ENCODE measurements around the gene CHP1. TPM values are rescaled to one million over a fixed set of nuclear protein-coding genes. Genes with fewer than 3 reads are reported as not detected.
A peak's percentile ranks its signal among the peaks of the same experiment; 100 is the strongest.

The CHP1 gene
- total RNA-seq, 1 donor from 2014 or later = 133 TPM

GRCh38 chr15:41323611-41324010 is 92.5 kb downstream of the CHP1 start:
- H3K27ac ChIP-seq = no peak overlapping the region
- no peaks in the 10 kb centered on the region for H3F3A ChIP-seq (ENCODE audit: low read depth)
- no peak overlapping the region for H3K4me2 ChIP-seq
- H3K36me3 ChIP-seq = peaks cover 19% of the 10 kb centered on the region
- H2AFZ ChIP-seq (replicated peaks) = no peak overlapping the region
- Mint-ChIP-seq H3K27me3 (ENCODE audit: insufficient read depth, low read depth) (no peaks in the 10 kb centered on the region), H3K4me1 (no peaks in the 10 kb centered on the region), H3K9me3 (no peaks in the 10 kb centered on the region), H3K27ac (no peak overlapping the region), H3K4me3 (no peak overlapping the region), H3K36me3 (peaks cover 37% of the 10 kb centered on the region)
- H3K9ac ChIP-seq = no peak overlapping the region
- no peak for TF ChIP-seq EZH2phosphoT487 (IDR thresholded peaks at IDR 0.05)
- TF ChIP-seq, protein P1, sequence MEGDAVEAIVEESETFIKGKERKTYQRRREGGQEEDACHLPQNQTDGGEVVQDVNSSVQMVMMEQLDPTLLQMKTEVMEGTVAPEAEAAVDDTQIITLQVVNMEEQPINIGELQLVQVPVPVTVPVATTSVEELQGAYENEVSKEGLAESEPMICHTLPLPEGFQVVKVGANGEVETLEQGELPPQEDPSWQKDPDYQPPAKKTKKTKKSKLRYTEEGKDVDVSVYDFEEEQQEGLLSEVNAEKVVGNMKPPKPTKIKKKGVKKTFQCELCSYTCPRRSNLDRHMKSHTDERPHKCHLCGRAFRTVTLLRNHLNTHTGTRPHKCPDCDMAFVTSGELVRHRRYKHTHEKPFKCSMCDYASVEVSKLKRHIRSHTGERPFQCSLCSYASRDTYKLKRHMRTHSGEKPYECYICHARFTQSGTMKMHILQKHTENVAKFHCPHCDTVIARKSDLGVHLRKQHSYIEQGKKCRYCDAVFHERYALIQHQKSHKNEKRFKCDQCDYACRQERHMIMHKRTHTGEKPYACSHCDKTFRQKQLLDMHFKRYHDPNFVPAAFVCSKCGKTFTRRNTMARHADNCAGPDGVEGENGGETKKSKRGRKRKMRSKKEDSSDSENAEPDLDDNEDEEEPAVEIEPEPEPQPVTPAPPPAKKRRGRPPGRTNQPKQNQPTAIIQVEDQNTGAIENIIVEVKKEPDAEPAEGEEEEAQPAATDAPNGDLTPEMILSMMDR (IDR thresholded peaks at IDR 0.05) = no peak
- TF ChIP-seq EZH2 (IDR thresholded peaks at IDR 0.05) = no peak
- DNase-seq (ENCODE audit: low spot score) = no peak
- H3K27me3 ChIP-seq = no peaks in the 10 kb centered on the region
- peaks cover 8% of the 10 kb centered on the region for H3K79me2 ChIP-seq (ENCODE audit: low read depth)
- no peak overlapping the region for H3K4me3 ChIP-seq
- H4K20me1 ChIP-seq (ENCODE audit: low read depth) = no peaks in the 10 kb centered on the region
- H3K9me3 ChIP-seq (ENCODE audit: low read depth) = no peaks in the 10 kb centered on the region
- H3K4me1 ChIP-seq = no peaks in the 10 kb centered on the region

DNA sequence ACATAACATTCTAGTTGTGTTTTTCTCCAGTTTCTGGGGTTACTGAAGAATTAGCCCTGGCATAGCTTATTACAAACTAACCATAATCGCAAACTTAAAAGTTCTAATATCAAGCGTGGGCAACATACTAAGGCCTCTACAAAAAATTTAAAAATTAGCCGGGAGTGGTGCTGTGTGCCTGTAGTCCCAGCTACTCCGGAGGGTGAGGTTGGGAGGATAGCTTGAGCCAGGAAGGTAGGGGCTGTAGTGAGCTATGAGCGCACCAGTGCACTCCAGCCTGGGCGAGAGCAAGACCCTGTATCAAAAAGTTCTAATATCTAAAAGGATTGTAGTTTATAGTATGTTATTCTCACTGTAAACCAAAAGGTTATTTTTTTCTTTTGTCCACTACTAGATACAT is 100.2 kb downstream of the CHP1 start:
- Mint-ChIP-seq H3K27me3 (ENCODE audit: insufficient read depth, low read depth) (peaks cover 2% of the 10 kb centered on the region), H3K4me1 (peaks cover 22% of the 10 kb centered on the region), H3K4me3 (peak overlapping the region; percentile 100), H3K27ac (peak overlapping the region; percentile 55), H3K9me3 (no peaks in the 10 kb centered on the region), H3K36me3 (peaks cover 17% of the 10 kb centered on the region)
- Histone ChIP-seq H3K4me1 (peaks cover 22% of the 10 kb centered on the region), H2AFZ (replicated peaks) (peak overlapping the region; percentile 98), H3K4me2 (peak overlapping the region; percentile 89), H3K27ac (no peak overlapping the region), H3K79me2 (ENCODE audit: low read depth) (peaks cover 57% of the 10 kb centered on the region), H4K20me1 (ENCODE audit: low read depth) (peaks cover 29% of the 10 kb centered on the region), H3K4me3 (peak overlapping the region; percentile 91), H3K9me3 (ENCODE audit: low read depth) (no peaks in the 10 kb centered on the region), H3K36me3 (peaks cover 4% of the 10 kb centered on the region), H3K27me3 (no peaks in the 10 kb centered on the region), H3F3A (ENCODE audit: low read depth) (peaks cover 29% of the 10 kb centered on the region), H3K9ac (peak overlapping the region; percentile 63)
- peak; percentile 2 for DNase-seq (ENCODE audit: low spot score)
- TF ChIP-seq EZH2phosphoT487 (IDR thresholded peaks at IDR 0.05) = no peak

Other genes with a start within 250 kb of the CHP1 start
- gene INO80, start 115.0 kb upstream of the CHP1 start, total RNA-seq (ENCODE audit: low replicate concordance) = 14.8 and 25.4 TPM in 2 replicates
- gene EXD1, start 511 bp upstream of the CHP1 start, total RNA-seq (ENCODE audit: low replicate concordance) = 0.06 and 0.41 TPM in 2 replicates
- gene OIP5, start 101.3 kb downstream of the CHP1 start, total RNA-seq (ENCODE audit: low replicate concordance) = 70.2 and 80.9 TPM in 2 replicates
- 388 and 525 TPM in 2 replicates for gene NUSAP1, start 101.6 kb downstream of the CHP1 start, total RNA-seq (ENCODE audit: low replicate concordance)
- 20.6 and 27.6 TPM in 2 replicates for gene NDUFAF1, start 171.2 kb downstream of the CHP1 start, total RNA-seq (ENCODE audit: low replicate concordance)
- gene RTF1, start 185.8 kb downstream of the CHP1 start, total RNA-seq (ENCODE audit: low replicate concordance) = 49.7 and 73.8 TPM in 2 replicates

All from neural progenitor cell (in vitro differentiated cells).